GM12874 (cell line): ENCODE measurements around the gene MYMK.

Experiments
- CTCF ChIP-seq: IDR thresholded peaks from 2 replicates; pipeline ENCODE4 v1.5.1; 2011; ENCODE audit warnings: low read depth, mild to moderate bottlenecking, control low read depth, low read length, moderate library complexity; ENCODE audit not compliant: insufficient read depth

MYMK gene

GRCh38 chr9:133532937-133533668 lies 8.3 kb upstream of the MYMK start:
- peak; percentile 71 for TF ChIP-seq CTCF

GRCh38 chr9:133531293-133531692 lies 6.5 kb upstream of the MYMK start:
- TF ChIP-seq CTCF: no peak

- TF ChIP-seq CTCF: no peak
Observed at GRCh38 chr9:133529874-133530273, 5.1 kb upstream of the MYMK start.

GRCh38 chr9:133529457-133529856 lies 4.7 kb upstream of the MYMK start:
- TF ChIP-seq CTCF: no peak

- no peak for TF ChIP-seq CTCF
Observed at GRCh38 chr9:133528876-133529241, 4.1 kb upstream of the MYMK start.

- no peak for TF ChIP-seq CTCF
Observed at GRCh38 chr9:133528001-133528875, 3.5 kb upstream of the MYMK start.

GRCh38 chr9:133527444-133527920 lies 2.7 kb upstream of the MYMK start:
- TF ChIP-seq CTCF: no peak
